Measurements from ENCODE around the gene ARL15.

Gene ARL15

GRCh38 chr5:54030981-54031380 lies 279.4 kb downstream of the ARL15 start:
- TF ChIP-seq, protein P1, sequence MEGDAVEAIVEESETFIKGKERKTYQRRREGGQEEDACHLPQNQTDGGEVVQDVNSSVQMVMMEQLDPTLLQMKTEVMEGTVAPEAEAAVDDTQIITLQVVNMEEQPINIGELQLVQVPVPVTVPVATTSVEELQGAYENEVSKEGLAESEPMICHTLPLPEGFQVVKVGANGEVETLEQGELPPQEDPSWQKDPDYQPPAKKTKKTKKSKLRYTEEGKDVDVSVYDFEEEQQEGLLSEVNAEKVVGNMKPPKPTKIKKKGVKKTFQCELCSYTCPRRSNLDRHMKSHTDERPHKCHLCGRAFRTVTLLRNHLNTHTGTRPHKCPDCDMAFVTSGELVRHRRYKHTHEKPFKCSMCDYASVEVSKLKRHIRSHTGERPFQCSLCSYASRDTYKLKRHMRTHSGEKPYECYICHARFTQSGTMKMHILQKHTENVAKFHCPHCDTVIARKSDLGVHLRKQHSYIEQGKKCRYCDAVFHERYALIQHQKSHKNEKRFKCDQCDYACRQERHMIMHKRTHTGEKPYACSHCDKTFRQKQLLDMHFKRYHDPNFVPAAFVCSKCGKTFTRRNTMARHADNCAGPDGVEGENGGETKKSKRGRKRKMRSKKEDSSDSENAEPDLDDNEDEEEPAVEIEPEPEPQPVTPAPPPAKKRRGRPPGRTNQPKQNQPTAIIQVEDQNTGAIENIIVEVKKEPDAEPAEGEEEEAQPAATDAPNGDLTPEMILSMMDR (IDR thresholded peaks at IDR 0.05; ENCODE audit: low read depth, low read length), result no peak
- DNase-seq (ENCODE audit: low read depth in 2 of 2), result no peak
- no peak overlapping the region for H3K4me3 ChIP-seq (replicated peaks in 1 of 2; ENCODE audit: low read depth in 2 of 2, low read length in 2 of 2)

GRCh38 chr5:54024466-54024865 lies 285.9 kb downstream of the ARL15 start:
- peak; percentile 47 to 80 for DNase-seq (ENCODE audit: low read depth in 2 of 2)

DNA sequence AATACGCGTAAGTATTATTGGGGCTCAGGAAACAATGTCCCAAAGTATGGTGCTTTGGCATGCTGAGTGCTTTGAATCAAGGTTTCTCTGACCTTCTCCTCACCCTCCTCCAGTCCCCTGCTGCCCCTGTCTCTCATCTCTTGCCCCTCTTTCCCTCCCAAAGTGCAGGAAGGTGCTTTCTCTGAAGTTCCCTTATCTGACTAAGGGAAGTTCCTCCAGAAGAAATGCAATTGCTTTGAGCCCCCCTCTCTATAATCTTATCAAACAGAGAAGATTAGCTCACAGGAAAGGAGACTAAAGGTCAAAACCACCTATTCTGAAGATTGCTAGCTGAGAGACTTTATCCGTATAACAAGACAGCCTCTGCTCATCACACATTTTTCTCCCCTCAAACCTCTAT lies 288.1 kb downstream of the ARL15 start:
- DNase-seq (ENCODE audit: low read depth in 2 of 2), result no peak
- H3K4me3 ChIP-seq (replicated peaks in 1 of 2; ENCODE audit: low read depth in 2 of 2, low read length in 2 of 2), result no peak overlapping the region
- TF ChIP-seq, protein P1 (IDR thresholded peaks at IDR 0.05; ENCODE audit: low read depth, low read length), result no peak

More at GRCh38 chr5:54024466-54024865, 285.9 kb downstream of the ARL15 start:
- no peak overlapping the region for H3K4me3 ChIP-seq (replicated peaks in 1 of 2; ENCODE audit: low read depth in 2 of 2, low read length in 2 of 2)
- TF ChIP-seq, protein P1 (IDR thresholded peaks at IDR 0.05; ENCODE audit: low read depth, low read length), result no peak

GRCh38 chr5:54021431-54022164 lies 288.8 kb downstream of the ARL15 start:
- DNase-seq (ENCODE audit: low read depth in 2 of 2), result peak; percentile 23 to 55
- no peak overlapping the region for H3K4me3 ChIP-seq (replicated peaks in 1 of 2; ENCODE audit: low read depth in 2 of 2, low read length in 2 of 2)
- TF ChIP-seq, protein P1 (IDR thresholded peaks at IDR 0.05; ENCODE audit: low read depth, low read length), result no peak

GRCh38 chr5:54018438-54018837 lies 291.9 kb downstream of the ARL15 start:
- DNase-seq (ENCODE audit: low read depth in 2 of 2), result no peak
- H3K4me3 ChIP-seq (replicated peaks in 1 of 2; ENCODE audit: low read depth in 2 of 2, low read length in 2 of 2), result no peak overlapping the region
- TF ChIP-seq, protein P1 (IDR thresholded peaks at IDR 0.05; ENCODE audit: low read depth, low read length), result no peak

DNA sequence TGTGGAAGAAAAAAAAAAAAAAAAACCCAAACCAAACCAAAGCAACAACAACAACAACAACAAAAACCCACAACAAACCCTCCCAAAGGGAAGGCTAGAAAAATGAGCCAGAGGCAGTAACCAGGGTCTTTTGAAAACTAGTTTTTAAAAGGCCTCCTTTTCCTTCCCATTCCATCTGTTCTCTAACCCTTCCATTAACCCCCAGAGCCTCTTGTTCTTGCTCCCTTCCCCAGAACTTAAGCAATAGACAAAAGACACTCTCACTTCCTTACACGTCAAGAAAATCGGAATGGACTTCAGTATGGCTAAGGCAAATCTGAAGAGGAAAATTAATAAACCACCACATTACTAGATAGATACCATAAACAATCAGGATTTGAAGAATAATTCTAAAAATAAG lies 292.8 kb downstream of the ARL15 start:
- TF ChIP-seq, protein P1 (IDR thresholded peaks at IDR 0.05; ENCODE audit: low read depth, low read length), result no peak
- no peak overlapping the region for H3K4me3 ChIP-seq (replicated peaks in 1 of 2; ENCODE audit: low read depth in 2 of 2, low read length in 2 of 2)
- no peak for DNase-seq (ENCODE audit: low read depth in 2 of 2)

All from cardiac fibroblast (primary cell).